Activated CD8-positive, alpha-beta memory T cell treated with anti-CD3 and anti-CD28 coated beads, Interleukin-2, amount 10 ng/mL, durations not matched to agents 7 days and 5 days (primary cell): ENCODE results near the gene TMEM176A. TPM values are rescaled to one million over a fixed set of nuclear protein-coding genes. Genes with fewer than 3 reads are reported as not detected.

Source experiments
- ATAC-seq: fragments of 150-1000 bp; cut with Tn5 transposase; one replicate; pipeline ENCODE4 v1.10.0; 2021; ENCODE audit warnings: moderate library complexity
- CTCF ChIA-PET: fragments of 350-600 bp; sonication (Branson Sonifier 250); formaldehyde crosslinking; loops from one replicate; lab custom pipeline; 2021; ENCODE audit warnings: antibody characterized with exemption; lab: Charles Lee
- DNase-seq: peaks from one replicate; pipeline ENCODE4 v3.0.0-alpha.2; 2020
- H3K27ac Mint-ChIP-seq: one replicate; pipeline ENCODE4 v1.8.0; 2021; ENCODE audit warnings: mild to moderate bottlenecking, mixed read lengths
- H3K27me3 Mint-ChIP-seq: one replicate; pipeline ENCODE4 v1.8.0; 2021; ENCODE audit warnings: mixed read lengths
- H3K36me3 Mint-ChIP-seq: one replicate; pipeline ENCODE4 v1.8.0; 2021; ENCODE audit warnings: mild to moderate bottlenecking, mixed read lengths
- H3K4me1 Mint-ChIP-seq: one replicate; pipeline ENCODE4 v1.8.0; 2021; ENCODE audit warnings: mixed read lengths
- H3K4me3 Mint-ChIP-seq: one replicate; pipeline ENCODE4 v1.8.0; 2021; ENCODE audit warnings: mild to moderate bottlenecking, moderate library complexity, mixed read lengths
- H3K9me3 Mint-ChIP-seq: one replicate; pipeline ENCODE4 v1.8.0; 2022; ENCODE audit warnings: low read depth, mixed read lengths
- total RNA-seq, 2 experiments: library from RNA; stranded (reverse); gene quantifications; one replicate each; pipeline ENCODE4 v1.2.3, GENCODE V29; 2021

Gene TMEM176A
- total RNA-seq, 2 experiments from 2014 or later, result not detected

GRCh38 chr7:150850273-150850672, 49.7 kb downstream of the TMEM176A start:
- Mint-ChIP-seq H3K27ac (no peak overlapping the region), H3K9me3 (no peaks in the 10 kb centered on the region), H3K4me1 (peaks cover 6% of the 10 kb centered on the region), H3K27me3 (peaks cover 34% of the 10 kb centered on the region), H3K4me3 (no peak overlapping the region), H3K36me3 (no peaks in the 10 kb centered on the region)
- DNase-seq, result peak; percentile 18
- CTCF ChIA-PET, result no interaction called here
- ATAC-seq, result no peak

GRCh38 chr7:150851492-150852370, 51.2 kb downstream of the TMEM176A start:
- Mint-ChIP-seq H3K27ac (no peak overlapping the region), H3K27me3 (peaks cover 34% of the 10 kb centered on the region), H3K9me3 (no peaks in the 10 kb centered on the region), H3K4me3 (no peak overlapping the region), H3K36me3 (no peaks in the 10 kb centered on the region), H3K4me1 (peaks cover 6% of the 10 kb centered on the region)
- CTCF ChIA-PET, result no interaction called here
- no peak for ATAC-seq
- peak; percentile 31 for DNase-seq

GRCh38 chr7:150852371-150852905, 51.9 kb downstream of the TMEM176A start, which contains the start of gene AOC1:
TSS of gene AOC1 (plus strand) at chr7:150852517. CDS start at chr7:150856471, 3,954 bp downstream.
- H3K27ac Mint-ChIP-seq, result no peak within 1 kb of the TSS
- CTCF ChIA-PET, result no interaction called here
- no peak for ATAC-seq

GRCh38 chr7:150854066-150855000, 53.8 kb downstream of the TMEM176A start:
- H3K4me1 Mint-ChIP-seq, result peaks cover 6% of the 10 kb centered on the region
- H3K4me3 Mint-ChIP-seq, result no peak overlapping the region
- no peaks in the 10 kb centered on the region for H3K36me3 Mint-ChIP-seq
- peaks cover 34% of the 10 kb centered on the region for H3K27me3 Mint-ChIP-seq
- DNase-seq, result peak; percentile 36
- CTCF ChIA-PET, result no interaction called here
- H3K9me3 Mint-ChIP-seq, result no peaks in the 10 kb centered on the region
- H3K27ac Mint-ChIP-seq, result no peak overlapping the region
- no peak for ATAC-seq

More at GRCh38 chr7:150852371-150852905, 51.9 kb downstream of the TMEM176A start, which contains the start of gene AOC1:
- Mint-ChIP-seq H3K9me3 (no peaks in the 10 kb centered on the region), H3K4me3 (no peak within 1 kb of the TSS), H3K36me3 (no peaks in the 10 kb centered on the region), H3K4me1 (peaks cover 6% of the 10 kb centered on the region), H3K27me3 (peaks cover 34% of the 10 kb centered on the region)
- peak; percentile 33 for DNase-seq

Other genes with a start within 250 kb of the TMEM176A start
- 100 to 1,000 TPM in 1 of 2 experiments, 10 to 100 TPM in 1; 60.5 to 145 TPM for gene GIMAP4, start 233.4 kb upstream of the TMEM176A start, total RNA-seq
- gene GIMAP6, start 168.4 kb upstream of the TMEM176A start, total RNA-seq, result 10 to 100 TPM; 54.6 to 65.0 TPM
- 10 to 100 TPM; 60.3 to 80.0 TPM for gene GIMAP2, start 115.1 kb upstream of the TMEM176A start, total RNA-seq
- gene GIMAP1, start 84.2 kb upstream of the TMEM176A start, total RNA-seq, result 10 to 100 TPM in 1 of 2 experiments, 1 to 10 TPM in 1; 6.8 to 12.4 TPM
- gene GIMAP5, start 63.4 kb upstream of the TMEM176A start, total RNA-seq, result 10 to 100 TPM; 41.0 to 42.5 TPM
- gene TMEM176B, start 405 bp upstream of the TMEM176A start, total RNA-seq, result not detected
- not detected for gene AOC1, start 51.7 kb downstream of the TMEM176A start, total RNA-seq
- gene KCNH2, start 177.6 kb downstream of the TMEM176A start, total RNA-seq, result under 1 TPM in 1 of 2 experiments, not detected in 1; 0.07 TPM
- gene NOS3, start 190.2 kb downstream of the TMEM176A start, total RNA-seq, result 10 to 100 TPM in 1 of 2 experiments, 1 to 10 TPM in 1; 6.4 to 10.8 TPM
- 1 to 10 TPM; 2.3 to 3.4 TPM for gene ATG9B, start 223.7 kb downstream of the TMEM176A start, total RNA-seq
- 10 to 100 TPM; 50.3 to 52.4 TPM for gene ABCB8, start 227.7 kb downstream of the TMEM176A start, total RNA-seq
- 1 to 10 TPM; 3.9 to 5.3 TPM for gene ASIC3, start 247.8 kb downstream of the TMEM176A start, total RNA-seq